Activated naive CD8-positive, alpha-beta T cell (primary cell): Measurements from ENCODE around the gene ENPP3.

Experiments
- H3K27ac Mint-ChIP-seq: one replicate; pipeline ENCODE4 v1.8.0; 2021; ENCODE audit warnings: mixed read lengths
- H3K27me3 Mint-ChIP-seq: one replicate; pipeline ENCODE4 v1.8.0; 2021; ENCODE audit warnings: mixed read lengths
- H3K36me3 Mint-ChIP-seq: one replicate; pipeline ENCODE4 v1.8.0; 2021; ENCODE audit warnings: mixed read lengths
- H3K4me1 Mint-ChIP-seq: one replicate; pipeline ENCODE4 v1.8.0; 2021; ENCODE audit warnings: low read depth, mixed read lengths
- H3K4me3 Mint-ChIP-seq: one replicate; pipeline ENCODE4 v1.8.0; 2021; ENCODE audit warnings: mild to moderate bottlenecking, mixed read lengths
- H3K9me3 Mint-ChIP-seq: one replicate; pipeline ENCODE4 v1.8.0; 2021; ENCODE audit warnings: low read depth, mixed read lengths

The ENPP3 gene

GRCh38 chr6:131635384-131636340 is 1.4 kb upstream of the ENPP3 start:
- Mint-ChIP-seq H3K27ac (no peak overlapping the region), H3K36me3 (peaks cover 4% of the 10 kb centered on the region), H3K4me1 (no peaks in the 10 kb centered on the region), H3K27me3 (no peaks in the 10 kb centered on the region), H3K9me3 (no peaks in the 10 kb centered on the region), H3K4me3 (no peak overlapping the region)

DNA sequence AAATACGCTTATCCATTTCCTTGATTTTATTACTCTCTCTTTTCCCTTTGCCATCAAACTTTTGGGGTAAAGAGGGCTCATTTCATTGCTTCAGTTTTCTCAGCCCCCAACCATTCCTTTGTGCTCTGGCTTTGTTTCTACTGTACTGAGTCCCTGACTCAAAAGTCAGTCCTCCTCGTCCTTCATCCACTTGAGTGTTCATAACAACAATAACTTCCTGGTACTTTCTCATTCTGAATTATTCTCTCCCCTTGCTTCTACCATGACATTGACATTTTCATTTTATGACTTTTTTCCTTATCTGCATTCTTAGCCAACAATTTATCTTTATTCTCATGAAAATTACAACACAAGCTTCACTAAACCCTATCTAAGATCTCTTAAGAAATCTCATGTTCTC is 911 bp downstream of the ENPP3 start:
- H3K27ac Mint-ChIP-seq = no peak overlapping the region
- H3K4me3 Mint-ChIP-seq = no peak overlapping the region
- no peaks in the 10 kb centered on the region for H3K9me3 Mint-ChIP-seq
- H3K27me3 Mint-ChIP-seq = no peaks in the 10 kb centered on the region
- peaks cover 4% of the 10 kb centered on the region for H3K36me3 Mint-ChIP-seq
- no peaks in the 10 kb centered on the region for H3K4me1 Mint-ChIP-seq

GRCh38 chr6:131640100-131640499 is 3.0 kb downstream of the ENPP3 start:
- Mint-ChIP-seq H3K4me3 (no peak overlapping the region), H3K36me3 (peaks cover 2% of the 10 kb centered on the region), H3K4me1 (no peaks in the 10 kb centered on the region), H3K27me3 (no peaks in the 10 kb centered on the region), H3K27ac (no peak overlapping the region), H3K9me3 (no peaks in the 10 kb centered on the region)

DNA sequence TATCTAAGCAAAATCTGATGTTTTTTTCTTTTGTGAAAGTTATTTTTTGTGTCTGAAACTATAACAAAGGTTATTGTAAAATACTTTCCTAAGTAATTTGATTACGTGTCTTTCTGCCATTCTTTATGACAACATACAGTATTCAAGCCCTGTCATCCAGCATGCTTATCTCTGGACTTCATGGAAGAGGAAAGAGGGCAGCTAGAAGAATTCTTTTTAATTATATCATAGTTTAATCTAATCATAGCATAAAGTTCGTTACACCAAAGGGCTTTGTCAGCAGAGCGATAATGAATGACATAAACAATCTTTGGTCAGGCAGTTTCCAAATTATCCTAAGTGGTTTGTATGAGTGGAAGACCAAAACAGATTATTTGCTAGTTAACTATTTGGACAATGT is 3.5 kb downstream of the ENPP3 start:
- Mint-ChIP-seq H3K4me3 (no peak overlapping the region), H3K27me3 (no peaks in the 10 kb centered on the region), H3K36me3 (peaks cover 2% of the 10 kb centered on the region), H3K27ac (no peak overlapping the region), H3K9me3 (no peaks in the 10 kb centered on the region), H3K4me1 (no peaks in the 10 kb centered on the region)

DNA sequence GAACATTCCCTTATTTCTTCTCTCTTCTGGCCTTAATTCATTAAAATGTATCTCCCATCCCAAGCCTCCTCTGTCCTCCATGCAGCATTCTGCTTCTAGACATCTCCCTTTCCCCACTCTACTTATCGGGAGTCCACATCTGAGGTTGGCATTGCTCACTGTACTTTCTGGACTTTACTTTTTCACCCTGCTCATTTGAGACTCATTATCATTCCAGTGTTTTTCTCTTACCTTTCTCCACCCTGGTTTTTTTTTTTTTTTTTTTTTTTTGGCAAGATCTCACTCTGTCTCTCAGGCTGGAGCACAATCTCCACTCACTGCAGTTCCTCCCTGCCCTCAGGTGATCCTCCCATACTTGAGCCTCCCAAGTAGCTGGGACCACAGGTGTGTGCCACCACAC is 4.5 kb downstream of the ENPP3 start:
- Mint-ChIP-seq H3K4me1 (no peaks in the 10 kb centered on the region), H3K9me3 (no peaks in the 10 kb centered on the region), H3K27me3 (no peaks in the 10 kb centered on the region), H3K27ac (no peak overlapping the region), H3K4me3 (no peak overlapping the region), H3K36me3 (peaks cover 2% of the 10 kb centered on the region)

- Mint-ChIP-seq H3K27ac (no peak overlapping the region), H3K36me3 (peaks cover 2% of the 10 kb centered on the region), H3K4me3 (no peak overlapping the region), H3K27me3 (no peaks in the 10 kb centered on the region), H3K4me1 (no peaks in the 10 kb centered on the region), H3K9me3 (no peaks in the 10 kb centered on the region)
These were observed 5.5 kb downstream of the ENPP3 start for GRCh38 chr6:131642565-131642964.

- no peaks in the 10 kb centered on the region for H3K4me1 Mint-ChIP-seq
- no peak overlapping the region for H3K27ac Mint-ChIP-seq
- no peaks in the 10 kb centered on the region for H3K9me3 Mint-ChIP-seq
- H3K27me3 Mint-ChIP-seq = peaks cover 1% of the 10 kb centered on the region
- peaks cover under 1% of the 10 kb centered on the region for H3K36me3 Mint-ChIP-seq
- no peak overlapping the region for H3K4me3 Mint-ChIP-seq
These were observed 6.0 kb downstream of the ENPP3 start for GRCh38 chr6:131642987-131643611.

DNA sequence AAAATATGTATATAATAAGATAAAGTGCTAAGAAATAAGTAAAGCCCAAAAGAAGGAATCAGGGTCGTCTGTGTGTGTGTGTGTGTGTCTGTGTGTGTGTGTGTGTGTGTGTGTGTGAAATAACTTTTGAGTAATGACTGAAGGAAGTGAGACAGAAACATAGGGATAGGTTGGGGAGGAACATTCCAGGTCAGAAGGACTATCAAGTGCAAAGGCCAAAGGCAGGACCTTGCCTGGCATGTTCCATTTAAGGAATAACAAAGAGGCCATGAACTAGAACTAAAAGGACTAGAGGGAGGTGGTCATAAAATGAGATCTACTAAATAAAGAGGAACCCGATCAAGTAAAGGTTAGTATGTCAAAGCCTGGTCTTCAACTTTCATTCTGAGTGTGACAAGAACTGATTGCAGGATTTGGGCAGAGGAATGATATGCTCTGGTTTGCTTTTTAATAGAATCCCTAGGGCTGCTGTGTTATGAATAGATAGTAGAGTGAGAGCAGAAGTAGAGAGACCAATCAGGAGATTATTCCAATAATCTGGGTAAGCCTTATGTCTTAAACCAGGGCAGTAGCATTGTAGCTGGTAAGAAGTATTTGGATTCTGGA is 6.9 kb downstream of the ENPP3 start:
- Mint-ChIP-seq H3K27ac (no peak overlapping the region), H3K4me1 (no peaks in the 10 kb centered on the region), H3K9me3 (no peaks in the 10 kb centered on the region), H3K4me3 (no peak overlapping the region), H3K27me3 (peaks cover 3% of the 10 kb centered on the region), H3K36me3 (no peaks in the 10 kb centered on the region)

DNA sequence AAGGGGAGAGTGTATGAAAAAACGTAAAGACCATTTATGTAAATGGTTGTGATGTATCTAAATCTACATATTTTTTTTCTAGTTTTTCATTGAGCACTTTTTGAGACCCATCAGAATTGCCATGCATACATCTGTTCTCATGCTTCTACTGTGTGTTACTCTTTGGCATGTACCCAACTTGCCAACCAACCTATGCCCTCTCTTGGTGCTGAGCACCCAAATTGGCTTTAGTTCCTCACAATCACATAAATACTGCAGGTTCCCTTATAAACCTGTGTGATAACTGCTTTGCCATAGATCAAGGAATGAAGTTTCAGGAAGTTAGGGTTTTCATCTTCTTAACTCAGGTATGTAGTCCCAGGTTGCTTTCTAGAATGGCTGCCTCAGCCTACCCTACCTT is 7.8 kb downstream of the ENPP3 start:
- Mint-ChIP-seq H3K36me3 (peaks cover 2% of the 10 kb centered on the region), H3K4me1 (no peaks in the 10 kb centered on the region), H3K27me3 (peaks cover 4% of the 10 kb centered on the region), H3K9me3 (no peaks in the 10 kb centered on the region), H3K4me3 (no peak overlapping the region), H3K27ac (no peak overlapping the region)

- H3K4me1 Mint-ChIP-seq = no peaks in the 10 kb centered on the region
- no peak overlapping the region for H3K4me3 Mint-ChIP-seq
- peaks cover 2% of the 10 kb centered on the region for H3K36me3 Mint-ChIP-seq
These were observed 8.7 kb downstream of the ENPP3 start for GRCh38 chr6:131645846-131646245.

DNA sequence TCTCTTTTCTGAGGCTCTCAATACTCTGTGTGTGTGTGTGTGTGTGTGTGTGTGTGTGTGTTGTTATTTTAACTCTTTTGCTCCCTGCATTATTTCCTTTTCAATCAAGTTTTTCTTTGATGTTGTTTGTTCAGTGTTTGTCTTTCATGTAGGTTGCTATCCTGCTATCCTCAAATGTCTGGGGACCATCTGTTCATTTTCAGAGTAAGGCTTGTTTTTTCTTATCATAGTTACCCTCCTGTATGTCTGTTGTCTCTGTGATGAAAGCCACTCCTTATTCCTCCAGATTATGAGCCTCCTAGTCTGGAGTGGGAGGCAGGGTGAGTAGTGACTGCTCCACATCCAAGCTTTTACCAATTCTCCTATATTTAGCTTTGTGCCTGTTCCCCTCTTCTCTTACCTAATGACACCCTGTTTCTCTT is 9.2 kb downstream of the ENPP3 start:
- Mint-ChIP-seq H3K27me3 (peaks cover 4% of the 10 kb centered on the region), H3K4me1 (no peaks in the 10 kb centered on the region), H3K9me3 (no peaks in the 10 kb centered on the region), H3K4me3 (no peak overlapping the region), H3K27ac (no peak overlapping the region), H3K36me3 (peaks cover 2% of the 10 kb centered on the region)

More at GRCh38 chr6:131645846-131646245, 8.7 kb downstream of the ENPP3 start:
- no peak overlapping the region for H3K27ac Mint-ChIP-seq
- peaks cover 4% of the 10 kb centered on the region for H3K27me3 Mint-ChIP-seq
- no peaks in the 10 kb centered on the region for H3K9me3 Mint-ChIP-seq

DNA sequence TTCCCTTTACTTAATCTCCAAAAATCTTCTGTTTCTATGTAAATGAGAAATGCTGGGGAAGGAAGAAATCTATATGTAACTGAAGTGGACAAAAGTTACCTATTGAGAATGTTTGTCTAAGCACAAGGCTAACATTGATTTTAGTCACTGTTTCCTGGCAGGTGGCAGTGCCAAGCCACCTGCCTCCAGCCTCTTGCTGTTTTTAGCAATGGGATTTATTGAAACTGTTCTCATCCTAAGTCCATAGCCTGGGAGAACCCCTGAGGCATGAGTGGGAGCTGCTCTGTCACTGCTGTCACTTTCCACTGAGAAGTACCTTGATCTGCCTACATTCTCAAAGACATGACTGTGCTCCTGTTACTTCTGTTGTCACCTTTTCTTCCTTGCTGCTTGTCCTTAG is 14.7 kb downstream of the ENPP3 start:
- H3K27ac Mint-ChIP-seq = no peak overlapping the region
- peaks cover 4% of the 10 kb centered on the region for H3K27me3 Mint-ChIP-seq
- H3K4me3 Mint-ChIP-seq = no peak overlapping the region
- no peaks in the 10 kb centered on the region for H3K9me3 Mint-ChIP-seq
- H3K4me1 Mint-ChIP-seq = no peaks in the 10 kb centered on the region
- peaks cover 2% of the 10 kb centered on the region for H3K36me3 Mint-ChIP-seq

- H3K27me3 Mint-ChIP-seq = peaks cover 4% of the 10 kb centered on the region
- peaks cover 2% of the 10 kb centered on the region for H3K36me3 Mint-ChIP-seq
- H3K27ac Mint-ChIP-seq = no peak overlapping the region
- H3K9me3 Mint-ChIP-seq = no peaks in the 10 kb centered on the region
- no peaks in the 10 kb centered on the region for H3K4me1 Mint-ChIP-seq
- no peak overlapping the region for H3K4me3 Mint-ChIP-seq
These were observed 15.4 kb downstream of the ENPP3 start for GRCh38 chr6:131652472-131652871.

DNA sequence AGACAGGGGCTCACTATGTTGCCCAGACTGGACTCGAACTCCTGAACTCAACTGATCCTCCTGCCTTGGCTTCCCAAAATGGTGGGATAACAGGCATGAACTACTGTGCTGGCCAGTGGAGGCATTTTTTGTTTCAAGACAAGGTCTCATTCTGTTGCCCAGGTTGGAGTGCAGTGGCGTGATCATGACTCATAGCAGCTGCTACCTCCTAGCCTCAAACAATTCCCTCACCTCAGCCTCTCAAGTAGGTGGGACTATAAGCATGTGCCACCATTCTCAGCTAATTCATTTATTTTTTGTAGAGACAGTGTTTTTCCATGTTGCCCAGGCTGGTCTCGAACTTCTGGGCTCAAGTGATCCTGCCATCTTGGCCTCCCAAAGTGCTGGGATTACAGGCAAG is 17.2 kb downstream of the ENPP3 start:
- Mint-ChIP-seq H3K4me1 (no peaks in the 10 kb centered on the region), H3K27ac (no peak overlapping the region)

DNA sequence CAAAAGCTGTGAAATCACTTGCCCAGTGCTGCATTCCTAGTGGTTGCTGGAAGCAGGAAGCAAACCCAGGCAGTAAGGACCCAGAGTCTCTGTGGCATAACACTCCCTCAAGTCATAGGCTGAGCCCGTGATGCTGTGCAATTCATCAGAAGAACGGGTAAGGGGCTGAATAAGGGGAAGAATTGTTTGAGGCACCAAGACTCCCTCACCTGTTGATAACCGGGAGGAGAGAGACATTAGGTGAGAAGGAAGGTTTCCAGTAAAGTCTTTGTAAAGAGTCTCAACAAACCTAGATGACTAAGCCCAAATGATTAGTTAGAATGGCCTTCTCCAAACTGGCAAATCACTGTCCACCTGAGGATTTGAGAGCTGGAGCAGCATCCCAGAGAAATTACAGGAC is 18.3 kb downstream of the ENPP3 start:
- Mint-ChIP-seq H3K4me1 (no peaks in the 10 kb centered on the region), H3K27me3 (no peaks in the 10 kb centered on the region), H3K9me3 (no peaks in the 10 kb centered on the region), H3K36me3 (no peaks in the 10 kb centered on the region), H3K27ac (no peak overlapping the region), H3K4me3 (no peak overlapping the region)

More for the DNA sequence above, 17.2 kb downstream of the ENPP3 start:
- Mint-ChIP-seq H3K27me3 (no peaks in the 10 kb centered on the region), H3K9me3 (no peaks in the 10 kb centered on the region), H3K4me3 (no peak overlapping the region), H3K36me3 (peaks cover under 1% of the 10 kb centered on the region)
